HG03575 (cell line): ENCODE results near the gene ATF7IP2.
A peak's percentile ranks its signal among the peaks of the same experiment; 100 is the strongest.
"Not testable (repeated sequence)": the region's sequence is repeated elsewhere in the genome, so short reads cannot be mapped to it uniquely, and the experiment has no call there.

Source experiments
- ATAC-seq: cut with Tn5 transposase; IDR thresholded peaks from one replicate; pipeline ENCODE4 v1.9.1; 2021; ENCODE audit not compliant: unreplicated experiment, insufficient number of reproducible peaks, low FRiP score; ENCODE audit errors: extremely low read depth

ATF7IP2 gene

DNA sequence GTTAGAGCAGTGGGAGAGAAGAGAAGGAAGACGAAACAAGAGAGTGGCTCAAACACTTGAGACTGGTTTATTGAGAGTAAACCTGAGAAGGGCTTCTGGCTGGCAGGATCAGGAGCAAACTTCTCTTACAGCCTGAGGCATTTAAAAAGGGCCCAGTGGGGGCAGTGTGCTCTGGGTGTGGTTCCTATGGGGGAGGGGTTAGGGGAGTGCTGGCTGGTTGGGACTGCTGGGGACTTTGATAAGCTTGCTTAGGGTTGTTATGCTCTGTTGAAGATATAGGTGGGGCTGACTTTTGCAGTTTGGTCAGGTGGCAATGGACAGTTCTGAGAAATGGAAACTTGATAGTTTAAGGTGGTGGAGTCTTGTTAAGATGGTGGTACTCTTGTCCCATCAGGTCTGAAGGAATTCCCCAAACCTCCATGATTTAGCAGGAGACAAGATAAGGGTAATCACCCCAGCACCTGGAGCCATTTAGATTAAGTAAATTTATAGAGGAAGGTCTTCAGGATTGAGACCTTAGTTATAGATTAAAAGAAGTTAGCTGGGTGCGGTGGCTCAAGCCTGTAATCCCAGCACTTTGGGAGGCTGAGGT, 115.3 kb downstream of the ATF7IP2 start:
- ATAC-seq, result no peak

DNA sequence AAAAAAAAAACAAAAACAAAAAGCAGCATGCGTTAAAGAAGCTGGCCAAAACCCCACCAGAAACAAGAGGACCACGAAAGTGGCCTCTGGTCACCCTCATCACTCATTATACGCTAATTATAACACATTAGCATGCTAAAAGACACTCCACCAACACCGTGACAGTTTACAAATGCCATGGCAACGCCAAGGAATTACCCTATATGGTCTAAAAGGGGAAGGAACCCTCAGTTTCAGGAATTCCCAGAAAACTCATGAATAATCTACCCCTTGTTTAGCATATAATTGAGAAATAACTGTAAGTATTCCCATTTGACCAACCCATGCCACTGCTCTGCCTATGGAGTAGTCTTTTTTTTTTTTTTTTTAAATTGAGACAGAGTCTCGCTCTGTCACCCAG, 116.9 kb downstream of the ATF7IP2 start:
- no peak for ATAC-seq

GRCh38 chr16:10504404-10504885, 118.6 kb downstream of the ATF7IP2 start:
- ATAC-seq, result no peak

DNA sequence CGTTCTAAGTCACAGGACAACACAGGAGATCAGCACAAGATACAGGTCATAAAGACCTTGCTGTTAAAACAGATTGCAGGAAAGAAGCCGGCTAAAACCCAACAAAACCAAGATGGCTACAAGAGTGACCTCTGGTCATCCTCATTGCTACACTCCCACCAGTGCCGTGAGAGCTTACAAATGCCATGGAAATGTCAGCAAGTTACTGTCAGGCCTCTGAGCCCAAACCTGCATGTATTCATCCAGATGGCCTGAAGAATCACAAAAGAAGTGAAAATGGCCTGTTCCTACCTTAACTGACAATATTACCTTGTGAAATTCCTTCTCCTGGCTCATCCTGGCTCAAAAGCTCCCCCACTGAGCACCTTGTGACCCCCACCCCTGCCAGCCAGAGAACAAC, 119.4 kb downstream of the ATF7IP2 start:
- ATAC-seq, result not testable (repeated sequence)

DNA sequence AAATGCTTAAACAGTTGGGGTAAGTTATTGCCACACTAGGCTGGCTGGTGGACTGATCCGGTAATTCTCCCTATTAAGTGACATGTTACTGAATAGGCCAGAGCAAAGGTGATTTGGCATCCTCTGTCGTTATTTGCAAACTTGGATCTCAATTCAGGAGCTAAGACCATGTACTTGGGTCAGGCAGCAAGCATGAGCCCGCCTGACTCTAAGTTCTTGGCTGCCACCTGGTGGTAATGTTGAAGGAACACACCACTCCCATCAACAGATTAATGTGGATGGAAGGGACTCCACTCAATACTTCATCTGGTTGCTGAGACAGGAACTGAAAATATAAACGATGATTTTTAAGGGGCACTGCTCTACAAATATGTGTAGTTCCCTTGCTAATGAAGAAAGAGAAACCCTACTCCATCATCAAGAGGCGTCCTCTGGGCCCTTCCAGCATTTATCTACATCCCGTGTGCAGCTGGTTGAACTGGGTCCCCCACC, 123.7 kb downstream of the ATF7IP2 start:
- ATAC-seq, result peak; percentile 62

DNA sequence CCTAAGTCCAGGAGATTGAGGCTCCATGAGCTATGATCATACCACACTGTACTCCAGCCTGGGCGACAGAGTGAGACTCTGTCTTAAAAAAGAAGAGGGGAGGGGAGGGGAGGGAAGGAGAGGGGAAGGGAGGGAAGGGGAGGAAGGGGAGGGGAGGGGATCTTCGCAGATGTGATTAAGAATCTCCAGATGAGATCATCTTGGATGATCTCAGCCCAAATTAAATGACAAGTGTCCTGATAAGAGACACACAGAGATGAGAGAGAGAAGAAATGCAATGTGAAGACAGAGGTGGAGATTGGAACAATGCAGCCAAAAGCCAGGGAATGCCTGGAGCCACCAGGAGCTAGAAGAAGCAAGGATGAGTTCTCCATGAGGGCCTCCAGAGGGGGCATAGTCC, 124.4 kb downstream of the ATF7IP2 start:
- ATAC-seq, result no peak

- no peak for ATAC-seq
These were observed 126.0 kb downstream of the ATF7IP2 start for GRCh38 chr16:10511829-10512228.

DNA sequence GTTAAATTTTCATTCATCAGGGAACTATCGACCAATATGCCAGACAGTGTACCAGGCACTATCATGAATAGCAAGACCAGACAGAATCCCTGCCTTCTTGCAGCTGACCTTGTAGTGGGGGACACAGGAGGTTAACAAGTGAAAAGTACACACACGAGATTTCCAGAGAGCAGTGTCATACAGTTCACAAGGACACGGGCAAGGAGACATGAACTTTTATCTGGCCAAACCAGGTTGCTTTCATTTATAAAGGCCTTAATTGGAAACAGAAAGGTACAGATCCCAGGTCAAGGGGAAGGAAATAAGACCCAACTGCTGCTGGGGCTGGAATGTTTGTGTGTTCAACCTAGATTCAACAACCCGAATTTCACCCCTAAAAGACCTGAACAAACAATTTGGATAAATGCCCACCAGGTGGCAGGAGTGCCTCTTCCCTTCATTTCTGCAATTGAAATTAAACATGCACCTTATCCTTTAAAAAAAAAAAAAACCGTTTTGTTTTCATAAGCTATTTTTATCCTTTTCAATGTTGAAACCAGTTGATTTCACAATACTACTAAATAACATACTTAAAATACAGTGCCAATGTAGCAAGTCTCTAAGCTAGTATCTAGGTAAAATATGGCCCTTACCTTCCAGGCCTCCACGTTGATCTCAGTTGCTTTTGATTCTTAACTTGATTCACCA, 128.7 kb downstream of the ATF7IP2 start:
- ATAC-seq, result no peak

- no peak for ATAC-seq
These were observed 132.0 kb downstream of the ATF7IP2 start for GRCh38 chr16:10517868-10518267.

- no peak for ATAC-seq
These were observed 132.7 kb downstream of the ATF7IP2 start for GRCh38 chr16:10518479-10519041.

- no peak for ATAC-seq
These were observed 133.4 kb downstream of the ATF7IP2 start for GRCh38 chr16:10519297-10519696.

DNA sequence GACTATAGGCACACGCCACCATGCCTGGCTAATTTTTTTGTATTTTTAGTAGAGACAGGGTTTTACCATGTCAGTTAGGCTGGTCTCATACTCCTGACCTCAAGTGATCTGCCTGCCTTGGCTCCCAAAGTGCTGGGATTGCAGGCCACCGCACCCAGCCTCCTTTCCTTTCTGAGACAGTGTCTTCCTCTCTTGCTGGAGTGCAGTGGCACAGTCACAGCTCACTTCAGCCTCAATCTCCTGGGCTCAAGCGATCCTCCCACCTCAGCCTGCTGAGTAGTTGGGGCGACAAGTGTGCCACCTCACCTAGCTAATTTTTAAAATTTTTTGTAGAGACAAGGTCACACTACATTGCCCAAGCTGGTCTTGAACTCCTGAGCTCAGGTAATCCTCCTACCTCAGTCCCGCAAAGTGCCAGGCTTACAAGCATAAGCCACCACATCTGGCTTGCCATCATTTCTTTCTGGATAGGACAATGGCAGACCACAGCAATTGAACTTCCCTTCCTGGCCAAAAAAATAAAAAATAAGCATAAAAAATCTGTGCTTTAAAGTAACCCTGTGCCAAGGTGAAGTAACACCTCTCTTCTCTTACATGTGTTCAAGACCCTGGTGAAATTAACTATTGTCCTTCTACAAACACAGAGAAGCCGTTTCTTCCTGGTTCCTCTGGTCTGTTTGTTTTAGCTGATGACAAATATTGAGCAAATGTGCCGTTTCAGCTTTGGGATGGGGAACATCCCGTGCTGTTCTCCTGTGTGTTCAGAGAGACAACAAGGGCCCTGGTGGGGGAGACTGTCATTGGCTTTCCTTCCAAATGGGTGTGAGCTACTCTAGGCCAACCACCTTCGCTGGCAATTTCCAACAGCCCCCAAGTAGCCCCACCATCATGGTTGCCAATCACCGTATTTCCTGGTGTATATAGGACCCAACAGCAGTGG, 134.3 kb downstream of the ATF7IP2 start:
- no peak for ATAC-seq

GRCh38 chr16:10520869-10521578, 135.2 kb downstream of the ATF7IP2 start:
- ATAC-seq, result no peak

- no peak for ATAC-seq
These were observed 135.9 kb downstream of the ATF7IP2 start for GRCh38 chr16:10521681-10522274.

DNA sequence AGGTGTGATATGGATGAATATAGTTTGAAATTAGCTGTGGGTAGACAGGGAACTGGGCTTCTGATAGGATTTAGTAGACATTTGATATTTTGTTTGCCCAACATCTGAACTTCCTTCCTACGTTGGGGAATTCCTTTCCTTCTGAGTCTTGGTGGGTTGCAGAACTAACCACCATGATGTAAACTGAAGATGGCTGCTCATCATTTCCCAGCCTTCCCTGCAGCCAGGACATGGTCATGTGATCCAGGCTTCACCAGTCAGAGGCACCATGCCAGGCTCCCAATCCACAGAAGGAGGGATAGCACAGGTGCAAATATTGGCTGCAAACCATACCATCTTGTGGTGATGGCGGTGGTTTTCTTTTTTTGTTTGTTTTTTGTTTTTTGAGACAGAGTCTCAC, 137.1 kb downstream of the ATF7IP2 start:
- ATAC-seq, result no peak

DNA sequence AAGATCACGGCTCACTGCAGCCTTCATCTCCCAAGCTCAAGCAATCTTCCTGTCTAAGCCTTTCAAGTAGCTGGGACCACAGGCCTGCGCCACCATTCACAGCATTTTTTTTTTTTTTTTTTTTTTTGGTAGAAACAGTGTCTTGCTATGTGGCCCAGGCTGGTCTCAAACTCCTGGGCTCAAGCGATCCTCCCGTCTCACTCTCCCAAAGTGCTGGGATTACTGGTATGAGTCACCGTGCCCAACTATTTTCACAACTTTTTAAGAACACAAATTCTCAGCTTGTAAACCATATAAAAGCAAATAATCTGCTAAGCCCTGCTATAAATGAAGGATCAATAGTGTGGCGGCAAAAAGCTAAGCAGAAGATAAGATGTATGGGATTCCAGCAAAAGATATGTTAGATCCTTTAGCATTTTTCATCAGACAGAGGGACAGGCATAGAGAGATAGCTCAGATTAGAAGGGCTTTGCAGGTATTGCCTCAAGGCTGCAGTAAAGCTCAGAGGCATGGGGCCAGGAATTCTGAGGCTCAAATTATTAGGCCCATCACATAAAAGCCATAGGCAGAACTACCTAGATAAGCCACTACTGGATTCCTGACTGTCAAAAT, 139.5 kb downstream of the ATF7IP2 start:
- no peak for ATAC-seq

GRCh38 chr16:10526962-10527361, 141.1 kb downstream of the ATF7IP2 start:
- ATAC-seq, result no peak

GRCh38 chr16:10528635-10529034, 142.8 kb downstream of the ATF7IP2 start:
- no peak for ATAC-seq
